Liver (tissue), 9 donors: Measurements from ENCODE around the gene SH3RF3. TPM values are rescaled to one million over a fixed set of nuclear protein-coding genes. Genes with fewer than 3 reads are reported as not detected.

Source experiments
- DNase-seq: peaks from one replicate; pipeline ENCODE4 v3.0.0-alpha.2; 2017; ENCODE audit warnings: low spot score
- H3K27ac ChIP-seq, 2 donors: one replicate each; pipeline ENCODE4 v1.7.0; 2013; ENCODE audit warnings: inconsistent platforms in 2 of 2, low read length in 2 of 2, control low read depth in 1 of 2, low read depth in 1 of 2, mild to moderate bottlenecking in 1 of 2
- H3K27me3 ChIP-seq, 4 donors: one replicate each; pipeline versions ENCODE4 v1.6.1 to v1.7.0; 2013; ENCODE audit warnings: low read length in 3 of 4, inconsistent platforms in 1 of 4, mild to moderate bottlenecking in 1 of 4, moderate library complexity in 1 of 4; ENCODE audit not compliant: control insufficient read depth in 4 of 4, insufficient read depth in 4 of 4
- H3K36me3 ChIP-seq, 4 donors: one replicate each; pipeline versions ENCODE4 v1.6.1 to v1.7.0; 2013; ENCODE audit warnings: low read length in 3 of 4, mild to moderate bottlenecking in 3 of 4, low read depth in 1 of 4, moderate library complexity in 1 of 4; ENCODE audit not compliant: control insufficient read depth in 4 of 4, insufficient read depth in 3 of 4
- H3K4me1 ChIP-seq, 4 donors: one replicate each; pipeline versions ENCODE4 v1.6.1 to v1.7.0; 2013; ENCODE audit warnings: low read length in 3 of 4, mild to moderate bottlenecking in 3 of 4, moderate library complexity in 1 of 4; ENCODE audit not compliant: control insufficient read depth in 4 of 4, insufficient read depth in 4 of 4
- H3K4me3 ChIP-seq, 3 donors: one replicate each; pipeline versions ENCODE4 v1.6.1 to v1.7.0; 2013; ENCODE audit warnings: low read length in 3 of 3, control low read depth in 1 of 3, low read depth in 1 of 3, mild to moderate bottlenecking in 1 of 3
- H3K9ac ChIP-seq, 2 donors: one replicate each; pipeline ENCODE4 v1.7.0; 2013; ENCODE audit warnings: low read length in 2 of 2, mild to moderate bottlenecking in 2 of 2, moderate library complexity in 2 of 2, control low read depth in 1 of 2, low read depth in 1 of 2
- H3K9me3 ChIP-seq, 4 donors: one replicate each; pipeline versions ENCODE4 v1.6.1 to v1.7.0; 2013; ENCODE audit warnings: low read length in 3 of 4; ENCODE audit not compliant: control insufficient read depth in 4 of 4
- EGR1 ChIP-seq, 2 donors: IDR thresholded peaks; 2 replicates each; pipeline ENCODE4 v1.6.1; 2016 to 2018; ENCODE audit warnings: antibody characterized with exemption in 2 of 2, low read depth in 2 of 2
- FOXA1 ChIP-seq: IDR thresholded peaks from 2 replicates; pipeline ENCODE4 v1.6.1; 2016; ENCODE audit warnings: antibody characterized with exemption
- FOXA2 ChIP-seq: IDR thresholded peaks from 2 replicates; pipeline ENCODE4 v1.6.1; 2016; ENCODE audit warnings: antibody characterized with exemption
- GABPA ChIP-seq, 2 donors: IDR thresholded peaks in 1 of 2; conservative IDR thresholded peaks in 1 of 2; 2 replicates each; pipeline ENCODE4 v1.6.1; 2016; ENCODE audit warnings: antibody characterized with exemption in 2 of 2, mild to moderate bottlenecking in 1 of 2, moderate library complexity in 1 of 2
- HNF4A ChIP-seq, 2 donors: conservative IDR thresholded peaks; 2 replicates each; pipeline ENCODE4 v1.6.1; 2016; ENCODE audit warnings: antibody characterized with exemption in 2 of 2, mild to moderate bottlenecking in 2 of 2
- HNF4G ChIP-seq: IDR thresholded peaks from 2 replicates; pipeline ENCODE4 v1.6.1; 2016; ENCODE audit warnings: antibody characterized with exemption
- JUND ChIP-seq, 2 donors: IDR thresholded peaks; 2 replicates each; pipeline ENCODE4 v1.6.1; 2016; ENCODE audit warnings: antibody characterized with exemption in 2 of 2
- NR2F2 ChIP-seq: IDR thresholded peaks from 2 replicates; pipeline ENCODE4 v1.6.1; 2016; ENCODE audit warnings: antibody characterized with exemption
- RAD21 ChIP-seq, 2 donors: IDR thresholded peaks; 2 replicates each; pipeline ENCODE4 v1.6.1; 2016; ENCODE audit warnings: antibody characterized with exemption in 2 of 2, mild to moderate bottlenecking in 2 of 2
- RXRA ChIP-seq, 2 donors: IDR thresholded peaks; 2 replicates each; pipeline ENCODE4 v1.6.1; 2017 to 2018; ENCODE audit warnings: antibody characterized with exemption in 2 of 2, mild to moderate bottlenecking in 1 of 2
- SP1 ChIP-seq: IDR thresholded peaks from 2 replicates; pipeline ENCODE4 v1.6.1; 2018; ENCODE audit warnings: antibody characterized with exemption, mild to moderate bottlenecking
- TAF1 ChIP-seq: conservative IDR thresholded peaks from 2 replicates; pipeline ENCODE4 v1.6.1; 2016; ENCODE audit warnings: antibody characterized with exemption, mild to moderate bottlenecking
- YY1 ChIP-seq: IDR thresholded peaks from 2 replicates; pipeline ENCODE4 v1.6.1; 2016; ENCODE audit warnings: antibody characterized with exemption, mild to moderate bottlenecking
- WGBS: extraction: QIAGEN DNeasy Blood & Tissue Kit; methylation state at CpG from one replicate; pipeline ENCODE4 v1.1.7; 2013; 5-methylcytosine and 5-hydroxymethylcytosine counted together
- polyA plus RNA-seq, 2 donors: library from polyadenylated mRNA; stranded (reverse) in 1 of 2; unstranded in 1 of 2; fragments of 200-250 nt in 1 of 2; fragments of >200 nt in 1 of 2; fragmentation: Nextera tagmentation in 1 of 2; extraction: Ambion mirVana in 1 of 2; gene quantifications; one replicate each; pipeline versions ENCODE4 v1.2.1 to v1.2.3, GENCODE V29; 2013 to 2015
- total RNA-seq, 2 donors: library from RNA; depleted of rRNA; stranded (reverse); fragments of >200 nt; gene quantifications; one replicate each; pipeline ENCODE4 v1.2.3, GENCODE V29; 2014
- TF ChIP-seq, protein P1 (sequence below): fragments of 150-350 bp; IDR thresholded peaks from 2 replicates; pipeline ENCODE4 v1.5.1; 2017; ENCODE audit warnings: improper control_type of control experiment, low read depth, low read length; ENCODE audit not compliant: missing input control
- TF ChIP-seq, protein P2 (sequence below): IDR thresholded peaks from 2 replicates; pipeline ENCODE4 v1.6.1; 2016; ENCODE audit warnings: antibody characterized with exemption
- TF ChIP-seq, protein P3 (sequence below): IDR thresholded peaks from 2 replicates; pipeline ENCODE4 v1.6.1; 2016; ENCODE audit warnings: antibody characterized with exemption, mild to moderate bottlenecking
- TF ChIP-seq, protein P4 (sequence below): IDR thresholded peaks from 2 replicates; pipeline ENCODE4 v1.6.1; 2016; ENCODE audit warnings: antibody characterized with exemption
- TF ChIP-seq, protein P5 (sequence below): IDR thresholded peaks from 2 replicates; pipeline ENCODE4 v1.6.1; 2016; ENCODE audit warnings: antibody characterized with exemption
- donor health status: healthy.
- donor health status: healthy.
- donor health status: healthy.
- donor health status: healthy.
- donor health status: healthy.

Gene SH3RF3
- total and polyA plus RNA-seq, 4 donors = 0.11 to 1.0 (median 0.54) TPM

DNA sequence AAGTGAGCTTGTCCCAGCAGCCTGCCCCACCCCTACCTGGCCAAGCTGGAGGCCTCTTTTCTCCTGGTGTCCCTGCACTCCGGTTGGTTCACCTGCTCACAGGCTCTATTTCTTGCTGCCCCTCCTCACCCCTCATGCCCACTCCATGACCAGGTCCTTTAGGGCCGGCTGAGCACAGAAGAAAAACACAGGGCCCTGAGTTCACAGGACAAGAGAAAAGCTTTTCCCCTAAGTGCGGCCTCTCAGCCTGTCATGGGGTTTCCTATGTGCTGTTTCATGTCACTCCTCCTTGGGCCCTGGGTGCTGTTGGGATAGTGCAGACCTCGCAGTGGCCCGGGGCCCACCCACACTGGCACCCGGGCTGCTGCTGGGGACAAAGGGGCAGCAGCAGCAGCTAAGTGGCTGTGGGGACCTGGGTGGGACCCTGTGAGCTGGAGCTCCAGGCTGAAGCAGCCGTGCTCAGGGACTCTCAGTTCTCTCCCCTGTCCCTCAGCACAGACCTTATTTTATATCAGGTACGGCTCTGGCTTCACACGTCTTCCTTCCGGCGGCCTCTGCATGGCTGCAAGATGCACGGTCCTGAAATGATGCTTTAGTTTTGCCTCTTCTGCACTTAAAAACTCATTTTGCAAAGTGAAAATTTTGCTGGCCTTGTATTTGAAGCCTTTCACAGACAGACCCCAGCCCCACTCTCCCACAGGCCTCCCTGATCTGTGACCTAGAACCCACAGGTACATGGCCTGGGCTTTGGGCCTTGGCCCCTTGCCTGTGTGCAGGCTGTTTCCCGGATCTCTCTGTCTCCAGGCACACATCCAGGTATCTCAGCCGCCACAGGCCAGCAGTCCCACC lies 71.8 kb downstream of the SH3RF3 start:
- Histone ChIP-seq H3K9me3 (no peaks in the 10 kb centered on the region), H3K4me3 (no peak overlapping the region), H3K9ac (no peak overlapping the region), H3K36me3 (no peaks in the 10 kb centered on the region), H3K27ac (no peak overlapping the region), H3K4me1 (no peaks in the 10 kb centered on the region), H3K27me3 (no peaks in the 10 kb centered on the region)
- WGBS = 85% methylated on average over 14 of the region's 14 CpGs
- TF ChIP-seq FOXA2 = no peak
- TF ChIP-seq, protein P1, sequence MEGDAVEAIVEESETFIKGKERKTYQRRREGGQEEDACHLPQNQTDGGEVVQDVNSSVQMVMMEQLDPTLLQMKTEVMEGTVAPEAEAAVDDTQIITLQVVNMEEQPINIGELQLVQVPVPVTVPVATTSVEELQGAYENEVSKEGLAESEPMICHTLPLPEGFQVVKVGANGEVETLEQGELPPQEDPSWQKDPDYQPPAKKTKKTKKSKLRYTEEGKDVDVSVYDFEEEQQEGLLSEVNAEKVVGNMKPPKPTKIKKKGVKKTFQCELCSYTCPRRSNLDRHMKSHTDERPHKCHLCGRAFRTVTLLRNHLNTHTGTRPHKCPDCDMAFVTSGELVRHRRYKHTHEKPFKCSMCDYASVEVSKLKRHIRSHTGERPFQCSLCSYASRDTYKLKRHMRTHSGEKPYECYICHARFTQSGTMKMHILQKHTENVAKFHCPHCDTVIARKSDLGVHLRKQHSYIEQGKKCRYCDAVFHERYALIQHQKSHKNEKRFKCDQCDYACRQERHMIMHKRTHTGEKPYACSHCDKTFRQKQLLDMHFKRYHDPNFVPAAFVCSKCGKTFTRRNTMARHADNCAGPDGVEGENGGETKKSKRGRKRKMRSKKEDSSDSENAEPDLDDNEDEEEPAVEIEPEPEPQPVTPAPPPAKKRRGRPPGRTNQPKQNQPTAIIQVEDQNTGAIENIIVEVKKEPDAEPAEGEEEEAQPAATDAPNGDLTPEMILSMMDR = no peak
- TF ChIP-seq EGR1 (IDR thresholded peaks at IDR 0.05; ENCODE audit: low read depth in 2 of 2) = no peak
- TF ChIP-seq, protein P2, sequence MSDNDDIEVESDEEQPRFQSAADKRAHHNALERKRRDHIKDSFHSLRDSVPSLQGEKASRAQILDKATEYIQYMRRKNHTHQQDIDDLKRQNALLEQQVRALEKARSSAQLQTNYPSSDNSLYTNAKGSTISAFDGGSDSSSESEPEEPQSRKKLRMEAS = no peak
- no peak for TF ChIP-seq NR2F2
- TF ChIP-seq, protein P3, sequence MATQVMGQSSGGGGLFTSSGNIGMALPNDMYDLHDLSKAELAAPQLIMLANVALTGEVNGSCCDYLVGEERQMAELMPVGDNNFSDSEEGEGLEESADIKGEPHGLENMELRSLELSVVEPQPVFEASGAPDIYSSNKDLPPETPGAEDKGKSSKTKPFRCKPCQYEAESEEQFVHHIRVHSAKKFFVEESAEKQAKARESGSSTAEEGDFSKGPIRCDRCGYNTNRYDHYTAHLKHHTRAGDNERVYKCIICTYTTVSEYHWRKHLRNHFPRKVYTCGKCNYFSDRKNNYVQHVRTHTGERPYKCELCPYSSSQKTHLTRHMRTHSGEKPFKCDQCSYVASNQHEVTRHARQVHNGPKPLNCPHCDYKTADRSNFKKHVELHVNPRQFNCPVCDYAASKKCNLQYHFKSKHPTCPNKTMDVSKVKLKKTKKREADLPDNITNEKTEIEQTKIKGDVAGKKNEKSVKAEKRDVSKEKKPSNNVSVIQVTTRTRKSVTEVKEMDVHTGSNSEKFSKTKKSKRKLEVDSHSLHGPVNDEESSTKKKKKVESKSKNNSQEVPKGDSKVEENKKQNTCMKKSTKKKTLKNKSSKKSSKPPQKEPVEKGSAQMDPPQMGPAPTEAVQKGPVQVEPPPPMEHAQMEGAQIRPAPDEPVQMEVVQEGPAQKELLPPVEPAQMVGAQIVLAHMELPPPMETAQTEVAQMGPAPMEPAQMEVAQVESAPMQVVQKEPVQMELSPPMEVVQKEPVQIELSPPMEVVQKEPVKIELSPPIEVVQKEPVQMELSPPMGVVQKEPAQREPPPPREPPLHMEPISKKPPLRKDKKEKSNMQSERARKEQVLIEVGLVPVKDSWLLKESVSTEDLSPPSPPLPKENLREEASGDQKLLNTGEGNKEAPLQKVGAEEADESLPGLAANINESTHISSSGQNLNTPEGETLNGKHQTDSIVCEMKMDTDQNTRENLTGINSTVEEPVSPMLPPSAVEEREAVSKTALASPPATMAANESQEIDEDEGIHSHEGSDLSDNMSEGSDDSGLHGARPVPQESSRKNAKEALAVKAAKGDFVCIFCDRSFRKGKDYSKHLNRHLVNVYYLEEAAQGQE = no peak
- no peak for TF ChIP-seq RAD21 (IDR thresholded peaks at IDR 0.05)
- TF ChIP-seq HNF4A (conservative IDR thresholded peaks at IDR 0.05) = no peak
- TF ChIP-seq RXRA (IDR thresholded peaks at IDR 0.05) = no peak
- no peak for TF ChIP-seq JUND (IDR thresholded peaks at IDR 0.05)
- no peak for TF ChIP-seq SP1
- no peak for TF ChIP-seq HNF4G
- TF ChIP-seq, protein P4, sequence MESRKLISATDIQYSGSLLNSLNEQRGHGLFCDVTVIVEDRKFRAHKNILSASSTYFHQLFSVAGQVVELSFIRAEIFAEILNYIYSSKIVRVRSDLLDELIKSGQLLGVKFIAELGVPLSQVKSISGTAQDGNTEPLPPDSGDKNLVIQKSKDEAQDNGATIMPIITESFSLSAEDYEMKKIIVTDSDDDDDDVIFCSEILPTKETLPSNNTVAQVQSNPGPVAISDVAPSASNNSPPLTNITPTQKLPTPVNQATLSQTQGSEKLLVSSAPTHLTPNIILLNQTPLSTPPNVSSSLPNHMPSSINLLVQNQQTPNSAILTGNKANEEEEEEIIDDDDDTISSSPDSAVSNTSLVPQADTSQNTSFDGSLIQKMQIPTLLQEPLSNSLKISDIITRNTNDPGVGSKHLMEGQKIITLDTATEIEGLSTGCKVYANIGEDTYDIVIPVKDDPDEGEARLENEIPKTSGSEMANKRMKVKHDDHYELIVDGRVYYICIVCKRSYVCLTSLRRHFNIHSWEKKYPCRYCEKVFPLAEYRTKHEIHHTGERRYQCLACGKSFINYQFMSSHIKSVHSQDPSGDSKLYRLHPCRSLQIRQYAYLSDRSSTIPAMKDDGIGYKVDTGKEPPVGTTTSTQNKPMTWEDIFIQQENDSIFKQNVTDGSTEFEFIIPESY = no peak
- no peak for TF ChIP-seq YY1
- TF ChIP-seq GABPA (IDR thresholded peaks at IDR 0.05 in 1 of 2, conservative IDR thresholded peaks at IDR 0.05 in 1 of 2) = no peak
- no peak for TF ChIP-seq FOXA1
- TF ChIP-seq TAF1 = no peak
- TF ChIP-seq, protein P5, sequence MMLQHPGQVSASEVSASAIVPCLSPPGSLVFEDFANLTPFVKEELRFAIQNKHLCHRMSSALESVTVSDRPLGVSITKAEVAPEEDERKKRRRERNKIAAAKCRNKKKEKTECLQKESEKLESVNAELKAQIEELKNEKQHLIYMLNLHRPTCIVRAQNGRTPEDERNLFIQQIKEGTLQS = no peak
- no peak for DNase-seq
